Prostate gland (tissue), 2 donors: ENCODE results near the gene MYO9A. TPM values are rescaled to one million over a fixed set of nuclear protein-coding genes. Genes with fewer than 3 reads are reported as not detected.

ENCODE experiments used
- DNase-seq: peaks from one replicate; pipeline ENCODE4 v3.0.0-alpha.2; 2019; ENCODE audit warnings: low spot score
- H3K27ac ChIP-seq, 2 donors: fragments of 200-600 bp; sonication (generic); 2 replicates each; pipeline ENCODE4 v1.5.1; 2017 to 2019
- H3K27me3 ChIP-seq: fragments of 200-600 bp; sonication (generic); replicated peaks from 2 replicates; pipeline ENCODE4 v1.5.1; 2019; ENCODE audit not compliant: insufficient read depth
- H3K36me3 ChIP-seq, 2 donors: fragments of 200-600 bp; sonication (generic); 1 replicate in 1 of 2; 2 replicates in 1 of 2; pipeline versions ENCODE4 v1.5.1 to v1.8.1; 2017 to 2019
- H3K4me1 ChIP-seq: fragments of 200-600 bp; sonication (generic); replicated peaks from 2 replicates; pipeline ENCODE4 v1.5.1; 2019
- H3K4me3 ChIP-seq, 2 donors: fragments of 200-600 bp; sonication (generic); 2 replicates each; pipeline ENCODE4 v1.5.1; 2017 to 2019
- H3K9me3 ChIP-seq: fragments of 200-600 bp; sonication (generic); 2 replicates; pipeline ENCODE4 v1.5.1; 2017
- POLR2A ChIP-seq: fragments of 450-650 bp; IDR thresholded peaks from one replicate; pipeline ENCODE4 v1.6.1; 2016; ENCODE audit warnings: antibody characterized with exemption, mild to moderate bottlenecking
- POLR2AphosphoS5 ChIP-seq: sonication (generic); formaldehyde crosslinking; IDR thresholded peaks from one replicate; pipeline ENCODE4 v1.6.1; 2017; ENCODE audit warnings: antibody characterized with exemption
- WGBS: methylation state at CpG from one replicate; pipeline ENCODE4 v1.1.5; 2018; 5-methylcytosine and 5-hydroxymethylcytosine counted together
- intact Hi-C: fragments of 100-400 bp; cut with DNase I; formaldehyde crosslinking; loops from one replicate; pipeline ENCODE4 v1.14.2; 2022
- total RNA-seq, 2 donors: library from RNA; depleted of rRNA; stranded (reverse); fragments of >200 nt; gene quantifications; one replicate each; pipeline ENCODE4 v1.1.0, GENCODE V29; 2016
- TF ChIP-seq, protein P1 (sequence below), 4 experiments: fragments of 200-600 bp in 2 of 4; fragments of 450-650 bp in 2 of 4; sonication (generic) in 2 of 4; IDR thresholded peaks; 1 replicate in 3 of 4; 2 replicates in 1 of 4; pipeline ENCODE4 v1.5.1; 2016 to 2019; ENCODE audit warnings: antibody characterized with exemption in 4 of 4, mild to moderate bottlenecking in 2 of 4, moderate library complexity in 2 of 4

MYO9A gene
- total RNA-seq, 2 donors from 2014 or later = 29.4 to 252 TPM

DNA sequence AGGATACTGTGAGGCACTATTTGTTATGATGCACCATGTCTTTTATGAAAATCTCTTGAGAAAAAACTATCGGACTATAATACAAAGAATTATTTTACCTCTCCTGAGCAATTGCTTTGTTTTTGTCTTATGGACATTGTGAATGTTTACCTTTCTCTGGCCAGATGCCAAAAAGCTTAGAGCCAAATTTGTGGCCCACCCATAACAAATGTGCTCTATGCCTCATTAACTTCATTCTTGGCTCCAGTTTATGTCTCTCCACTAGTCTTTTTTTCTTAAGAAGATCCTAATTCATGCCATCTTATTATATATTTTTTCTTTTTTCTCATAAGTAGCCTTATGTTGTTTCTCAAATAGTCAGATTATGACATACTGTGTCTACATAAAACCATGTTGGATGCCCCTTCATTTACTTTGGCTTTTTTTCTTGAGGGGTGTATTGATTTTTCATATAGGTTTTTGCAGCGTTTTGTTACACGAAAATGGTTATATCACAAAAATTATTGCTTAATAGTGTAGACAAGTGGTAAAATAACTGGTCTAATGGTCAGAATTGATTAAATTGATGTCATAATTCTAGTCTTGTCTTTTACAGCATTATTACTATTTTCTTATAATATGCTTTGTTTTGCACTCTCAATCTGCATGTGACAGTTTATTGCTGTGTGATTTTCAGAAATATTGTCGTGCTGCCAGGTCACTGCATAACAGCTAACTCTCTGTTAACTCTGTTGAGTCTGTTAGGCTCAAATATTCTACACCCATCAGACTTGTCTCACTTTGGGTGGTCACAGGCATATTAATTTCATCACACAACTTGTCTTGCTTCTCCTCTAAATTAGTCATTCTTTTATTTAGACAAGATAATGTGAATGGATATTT, 18.5 kb upstream of the MYO9A start:
- 53% methylated on average over 4 of the region's 4 CpGs for WGBS
- intact Hi-C loops = no loop called here
- Histone ChIP-seq H3K4me3 (no peak overlapping the region), H3K27me3 (no peaks in the 10 kb centered on the region), H3K27ac (no peak overlapping the region), H3K9me3 (no peaks in the 10 kb centered on the region), H3K36me3 (no peaks in the 10 kb centered on the region), H3K4me1 (no peaks in the 10 kb centered on the region)
- peak; percentile 49 for TF ChIP-seq POLR2AphosphoS5
- TF ChIP-seq, protein P1, sequence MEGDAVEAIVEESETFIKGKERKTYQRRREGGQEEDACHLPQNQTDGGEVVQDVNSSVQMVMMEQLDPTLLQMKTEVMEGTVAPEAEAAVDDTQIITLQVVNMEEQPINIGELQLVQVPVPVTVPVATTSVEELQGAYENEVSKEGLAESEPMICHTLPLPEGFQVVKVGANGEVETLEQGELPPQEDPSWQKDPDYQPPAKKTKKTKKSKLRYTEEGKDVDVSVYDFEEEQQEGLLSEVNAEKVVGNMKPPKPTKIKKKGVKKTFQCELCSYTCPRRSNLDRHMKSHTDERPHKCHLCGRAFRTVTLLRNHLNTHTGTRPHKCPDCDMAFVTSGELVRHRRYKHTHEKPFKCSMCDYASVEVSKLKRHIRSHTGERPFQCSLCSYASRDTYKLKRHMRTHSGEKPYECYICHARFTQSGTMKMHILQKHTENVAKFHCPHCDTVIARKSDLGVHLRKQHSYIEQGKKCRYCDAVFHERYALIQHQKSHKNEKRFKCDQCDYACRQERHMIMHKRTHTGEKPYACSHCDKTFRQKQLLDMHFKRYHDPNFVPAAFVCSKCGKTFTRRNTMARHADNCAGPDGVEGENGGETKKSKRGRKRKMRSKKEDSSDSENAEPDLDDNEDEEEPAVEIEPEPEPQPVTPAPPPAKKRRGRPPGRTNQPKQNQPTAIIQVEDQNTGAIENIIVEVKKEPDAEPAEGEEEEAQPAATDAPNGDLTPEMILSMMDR (IDR thresholded peaks at IDR 0.05) = no peak
- DNase-seq = peak; percentile 29

DNA sequence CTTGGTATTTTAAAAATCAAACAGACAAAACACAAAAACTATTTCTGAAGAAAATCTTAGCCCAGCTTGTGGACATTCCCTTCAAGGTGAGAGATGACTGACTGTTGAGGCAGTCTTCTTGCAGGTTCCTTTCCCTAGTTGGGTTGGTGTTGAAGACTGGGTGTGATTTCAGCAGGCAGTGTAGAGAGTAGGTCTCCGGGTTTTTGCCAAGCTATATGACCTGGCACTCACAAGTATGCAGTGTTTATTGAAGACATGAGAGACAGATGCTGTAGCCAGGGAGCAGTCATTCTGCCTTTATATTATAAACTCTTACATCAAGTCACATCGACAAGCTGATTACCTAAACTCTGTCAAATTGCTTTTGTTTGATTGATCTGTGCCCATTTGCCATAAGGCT, 17.8 kb upstream of the MYO9A start:
- DNase-seq = no peak
- intact Hi-C loops = no loop called here
- no peak overlapping the region for H3K27ac ChIP-seq

GRCh38 chr15:72133211-72133610, 15.3 kb upstream of the MYO9A start:
- Histone ChIP-seq H3K27me3 (no peaks in the 10 kb centered on the region), H3K9me3 (no peaks in the 10 kb centered on the region), H3K27ac (no peak overlapping the region), H3K36me3 (no peaks in the 10 kb centered on the region), H3K4me3 (no peak overlapping the region), H3K4me1 (no peaks in the 10 kb centered on the region)
- intact Hi-C loops = no loop called here
- TF ChIP-seq POLR2AphosphoS5 = no peak
- TF ChIP-seq POLR2A = no peak
- 91% methylated on average over 1 of the region's 1 CpG for WGBS
- no peak for DNase-seq

More for the DNA sequence above, 17.8 kb upstream of the MYO9A start:
- no peak overlapping the region for H3K4me3 ChIP-seq
- WGBS = 34% methylated on average over 2 of the region's 2 CpGs
- H3K9me3 ChIP-seq = no peaks in the 10 kb centered on the region
- no peaks in the 10 kb centered on the region for H3K27me3 ChIP-seq
- no peaks in the 10 kb centered on the region for H3K4me1 ChIP-seq
- TF ChIP-seq, protein P1 (IDR thresholded peaks at IDR 0.05) = no peak
- no peak for TF ChIP-seq POLR2AphosphoS5
- no peak for TF ChIP-seq POLR2A
- H3K36me3 ChIP-seq = no peaks in the 10 kb centered on the region

DNA sequence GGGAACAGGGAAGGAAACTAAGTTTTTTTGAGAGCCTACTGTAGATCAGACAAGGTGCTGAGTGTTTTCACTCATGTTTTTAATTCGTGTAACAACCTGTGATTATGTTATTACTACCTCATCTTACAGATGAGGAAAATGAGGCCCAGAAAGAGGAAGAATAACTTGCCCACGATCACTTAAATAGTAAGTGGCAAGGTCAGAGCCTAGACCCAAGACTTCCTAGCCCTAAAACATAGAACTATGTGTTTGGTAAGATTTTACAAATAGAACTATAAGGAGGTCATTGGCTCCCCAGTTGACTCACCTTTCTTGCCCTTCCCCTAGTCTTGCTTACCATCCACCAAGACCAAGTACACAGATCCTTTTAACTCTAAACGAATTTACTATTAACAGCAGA, 14.0 kb upstream of the MYO9A start:
- no peak for TF ChIP-seq POLR2A
- TF ChIP-seq, protein P1 (IDR thresholded peaks at IDR 0.05) = no peak
- TF ChIP-seq POLR2AphosphoS5 = no peak
- Histone ChIP-seq H3K27ac (no peak overlapping the region), H3K36me3 (no peaks in the 10 kb centered on the region), H3K4me1 (no peaks in the 10 kb centered on the region), H3K9me3 (no peaks in the 10 kb centered on the region), H3K27me3 (no peaks in the 10 kb centered on the region), H3K4me3 (no peak overlapping the region)
- WGBS = 65% methylated on average over 3 of the region's 3 CpGs
- intact Hi-C loops = no loop called here
- DNase-seq = no peak

GRCh38 chr15:72130272-72130671, 12.3 kb upstream of the MYO9A start:
- Histone ChIP-seq H3K27me3 (no peaks in the 10 kb centered on the region), H3K27ac (no peak overlapping the region), H3K9me3 (no peaks in the 10 kb centered on the region), H3K36me3 (no peaks in the 10 kb centered on the region), H3K4me1 (no peaks in the 10 kb centered on the region), H3K4me3 (no peak overlapping the region)
- intact Hi-C loops = no loop called here
- no peak for DNase-seq
- over 99% methylated on average over 4 of the region's 4 CpGs for WGBS
- TF ChIP-seq POLR2A = no peak
- TF ChIP-seq POLR2AphosphoS5 = no peak
- TF ChIP-seq, protein P1 (IDR thresholded peaks at IDR 0.05) = no peak
